ENCODE measurements around the gene EIF1B.

EIF1B gene

GRCh38 chr3:40355410-40355809 lies 45.9 kb downstream of the EIF1B start:
- DNase-seq = no peak

- no peak for DNase-seq
Observed at GRCh38 chr3:40358454-40358853, 48.9 kb downstream of the EIF1B start.
